Naive B cell (primary cell): ENCODE data around the gene VPS35. TPM values are rescaled to one million over a fixed set of nuclear protein-coding genes. Genes with fewer than 3 reads are reported as not detected.

Source experiments
- ATAC-seq, 2 donors: fragments of 150-1000 bp; cut with Tn5 transposase; 2 replicates each; pipeline ENCODE4 v1.10.0; 2021; ENCODE audit warnings: low read depth in 2 of 2, mild to moderate bottlenecking in 2 of 2, moderate library complexity in 2 of 2
- DNase-seq: peaks from one replicate; pipeline ENCODE4 v3.0.0; 2022
- H3K27ac Mint-ChIP-seq, 6 donors: one replicate each; pipeline ENCODE4 v1.8.0; 2020 to 2022; ENCODE audit warnings: mild to moderate bottlenecking in 6 of 6, mixed read lengths in 6 of 6, moderate library complexity in 5 of 6, inconsistent platforms in 2 of 6
- H3K27me3 Mint-ChIP-seq, 3 donors: one replicate each; pipeline ENCODE4 v1.8.0; 2021 to 2022; ENCODE audit warnings: mixed read lengths in 3 of 3, mild to moderate bottlenecking in 1 of 3
- H3K36me3 Mint-ChIP-seq, 2 donors: one replicate each; pipeline ENCODE4 v1.8.0; 2020 to 2022; ENCODE audit warnings: mixed read lengths in 2 of 2, inconsistent platforms in 1 of 2, mild to moderate bottlenecking in 1 of 2
- H3K4me1 Mint-ChIP-seq, 3 donors: one replicate each; pipeline ENCODE4 v1.8.0; 2020 to 2022; ENCODE audit warnings: mixed read lengths in 3 of 3, inconsistent platforms in 1 of 3, mild to moderate bottlenecking in 1 of 3, moderate library complexity in 1 of 3
- H3K4me3 Mint-ChIP-seq, 8 donors: one replicate each; pipeline ENCODE4 v1.8.0; 2020 to 2022; ENCODE audit warnings: mild to moderate bottlenecking in 8 of 8, mixed read lengths in 8 of 8, moderate library complexity in 8 of 8, inconsistent platforms in 2 of 8
- H3K9me3 Mint-ChIP-seq, 7 donors: one replicate each; pipeline ENCODE4 v1.8.0; 2020 to 2022; ENCODE audit warnings: mixed read lengths in 7 of 7, mild to moderate bottlenecking in 5 of 7, inconsistent platforms in 2 of 7, moderate library complexity in 1 of 7
- polyA plus RNA-seq, 6 donors: library from polyadenylated mRNA; unstranded; fragments of 300-500 nt; fragmentation: Illumina TruSeq; gene quantifications; one replicate each; pipeline ENCODE4 v1.2.3, GENCODE V29; 2021; ENCODE audit warnings: low read depth in 6 of 6

The VPS35 gene
- polyA plus RNA-seq, 6 donors from 2014 or later = 74.1 to 105 (median 95.4) TPM

DNA sequence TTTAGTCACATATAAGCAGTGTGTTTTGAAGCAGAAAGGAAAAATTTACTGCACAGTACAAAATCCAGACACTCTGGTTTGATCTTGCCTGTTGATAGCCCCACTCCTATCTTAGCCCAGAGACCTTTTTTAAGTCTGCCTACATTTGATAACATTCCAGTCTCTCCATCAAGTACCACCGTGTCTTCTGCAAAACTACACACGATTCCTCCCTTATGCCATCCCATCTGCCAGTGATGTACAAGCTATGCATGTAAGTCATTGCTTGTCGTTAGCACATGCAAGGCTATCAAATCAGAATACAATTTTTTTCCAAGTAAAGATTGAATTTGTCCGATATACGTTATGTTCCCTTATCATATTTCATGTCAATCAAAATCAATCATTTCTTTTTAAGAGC, 82.7 kb downstream of the VPS35 start:
- Mint-ChIP-seq H3K27me3 (no peaks in the 10 kb centered on the region), H3K27ac (no peak overlapping the region), H3K9me3 (no peaks in the 10 kb centered on the region), H3K4me1 (no peaks in the 10 kb centered on the region), H3K36me3 (no peaks in the 10 kb centered on the region), H3K4me3 (no peak overlapping the region)
- ATAC-seq = no peak
- no peak for DNase-seq

Other genes with a start within 250 kb of the VPS35 start
- gene SHCBP1, start 67.8 kb downstream of the VPS35 start, polyA plus RNA-seq = 1 to 10 TPM in 1 of 6 donors, under 1 TPM in 4, not detected in 1; 0.19 to 1.1 (median 0.53) TPM
- gene ORC6, start 481 bp upstream of the VPS35 start, polyA plus RNA-seq = 1 to 10 TPM in 5 of 6 donors, under 1 TPM in 1; 0.71 to 7.8 (median 1.5) TPM
- gene MYLK3, start 59.2 kb upstream of the VPS35 start, polyA plus RNA-seq = not detected
- gene C16orf87, start 142.0 kb upstream of the VPS35 start, polyA plus RNA-seq = 10 to 100 TPM in 5 of 6 donors, 1 to 10 TPM in 1; 9.2 to 13.9 (median 11.9) TPM
- 1 to 10 TPM; 1.4 to 3.5 (median 1.8) TPM for gene GPT2, start 195.2 kb upstream of the VPS35 start, polyA plus RNA-seq